Left ventricle myocardium inferior (tissue), 1 donor: ENCODE data around the gene PA2G4. TPM values are rescaled to one million over a fixed set of nuclear protein-coding genes. Genes with fewer than 3 reads are reported as not detected.

Source experiments
- DNase-seq: peaks from one replicate; pipeline ENCODE4 v3.0.0-alpha.2; 2020
- H3K27ac ChIP-seq: fragments of 200-600 bp; replicated peaks from 2 replicates; pipeline ENCODE4 v1.8.0; 2021
- H3K27me3 ChIP-seq: fragments of 200-600 bp; 2 replicates; pipeline ENCODE4 v1.8.0; 2021; ENCODE audit warnings: low read depth
- H3K36me3 ChIP-seq: fragments of 200-600 bp; 2 replicates; pipeline ENCODE4 v1.8.0; 2021
- H3K4me1 ChIP-seq: fragments of 200-600 bp; 2 replicates; pipeline ENCODE4 v1.8.0; 2021
- H3K4me3 ChIP-seq: fragments of 200-600 bp; 2 replicates; pipeline ENCODE4 v1.8.0; 2021; ENCODE audit warnings: mild to moderate bottlenecking, moderate library complexity
- H3K9me3 ChIP-seq: fragments of 200-600 bp; replicated peaks from 2 replicates; pipeline ENCODE4 v1.8.0; 2021
- intact Hi-C: fragments of 100-400 bp; cut with micrococcal nuclease; formaldehyde crosslinking; loops from one replicate; pipeline ENCODE4 v1.11.0; 2022
- total RNA-seq: library from RNA; stranded (reverse); fragmentation: NEBNext Ultra II Directional; extraction: Animal tissue kit (Norgen Biotek cat#: 25700); gene quantifications from one replicate; pipeline ENCODE4 v1.2.1, GENCODE V29; 2021
- TF ChIP-seq, protein P1 (sequence below): fragments of 200-600 bp; IDR thresholded peaks from 2 replicates; pipeline ENCODE4 v1.8.0; 2021; ENCODE audit warnings: antibody characterized with exemption, mild to moderate bottlenecking, borderline replicate concordance
- donor health status: DM: no; HTN: yes; CAD: no; lungs with severe emphysema.

The PA2G4 gene
- total RNA-seq, 1 donor from 2014 or later, result 65.7 TPM

DNA sequence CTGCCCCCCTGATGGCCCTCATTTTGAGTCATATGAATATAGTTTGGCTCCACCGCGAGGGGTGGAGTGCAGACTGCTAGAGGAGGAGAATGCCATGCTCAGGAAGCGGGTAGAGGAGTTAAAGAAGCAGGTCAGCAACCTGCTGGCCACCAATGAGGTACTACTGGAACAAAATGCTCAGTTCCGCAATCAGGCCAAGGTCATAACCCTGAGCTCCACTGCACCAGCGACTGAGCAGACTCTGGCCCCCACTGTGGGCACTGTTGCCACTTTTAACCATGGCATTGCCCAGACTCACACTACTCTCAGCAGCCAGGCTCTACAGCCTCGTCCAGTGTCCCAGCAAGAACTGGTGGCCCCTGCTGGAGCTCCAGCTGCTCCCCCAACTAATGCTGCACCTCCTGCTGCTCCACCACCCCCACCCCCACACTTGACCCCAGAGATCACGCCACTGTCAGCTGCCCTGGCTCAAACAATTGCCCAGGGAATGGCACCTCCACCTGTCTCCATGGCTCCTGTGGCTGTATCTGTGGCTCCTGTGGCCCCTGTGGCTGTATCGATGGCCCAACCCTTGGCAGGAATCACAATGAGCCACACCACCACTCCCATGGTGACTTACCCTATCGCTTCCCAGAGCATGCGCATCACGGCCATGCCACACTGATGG, 17.0 kb downstream of the PA2G4 start:
- Histone ChIP-seq H3K27me3 (no peaks in the 10 kb centered on the region), H3K4me3 (no peak overlapping the region), H3K36me3 (peaks cover 20% of the 10 kb centered on the region), H3K27ac (peak overlapping the region; percentile 95), H3K4me1 (peaks cover 91% of the 10 kb centered on the region), H3K9me3 (no peaks in the 10 kb centered on the region)
- TF ChIP-seq, protein P1, sequence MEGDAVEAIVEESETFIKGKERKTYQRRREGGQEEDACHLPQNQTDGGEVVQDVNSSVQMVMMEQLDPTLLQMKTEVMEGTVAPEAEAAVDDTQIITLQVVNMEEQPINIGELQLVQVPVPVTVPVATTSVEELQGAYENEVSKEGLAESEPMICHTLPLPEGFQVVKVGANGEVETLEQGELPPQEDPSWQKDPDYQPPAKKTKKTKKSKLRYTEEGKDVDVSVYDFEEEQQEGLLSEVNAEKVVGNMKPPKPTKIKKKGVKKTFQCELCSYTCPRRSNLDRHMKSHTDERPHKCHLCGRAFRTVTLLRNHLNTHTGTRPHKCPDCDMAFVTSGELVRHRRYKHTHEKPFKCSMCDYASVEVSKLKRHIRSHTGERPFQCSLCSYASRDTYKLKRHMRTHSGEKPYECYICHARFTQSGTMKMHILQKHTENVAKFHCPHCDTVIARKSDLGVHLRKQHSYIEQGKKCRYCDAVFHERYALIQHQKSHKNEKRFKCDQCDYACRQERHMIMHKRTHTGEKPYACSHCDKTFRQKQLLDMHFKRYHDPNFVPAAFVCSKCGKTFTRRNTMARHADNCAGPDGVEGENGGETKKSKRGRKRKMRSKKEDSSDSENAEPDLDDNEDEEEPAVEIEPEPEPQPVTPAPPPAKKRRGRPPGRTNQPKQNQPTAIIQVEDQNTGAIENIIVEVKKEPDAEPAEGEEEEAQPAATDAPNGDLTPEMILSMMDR, result no peak
- DNase-seq, result no peak
- intact Hi-C loops, result no loop called here

DNA sequence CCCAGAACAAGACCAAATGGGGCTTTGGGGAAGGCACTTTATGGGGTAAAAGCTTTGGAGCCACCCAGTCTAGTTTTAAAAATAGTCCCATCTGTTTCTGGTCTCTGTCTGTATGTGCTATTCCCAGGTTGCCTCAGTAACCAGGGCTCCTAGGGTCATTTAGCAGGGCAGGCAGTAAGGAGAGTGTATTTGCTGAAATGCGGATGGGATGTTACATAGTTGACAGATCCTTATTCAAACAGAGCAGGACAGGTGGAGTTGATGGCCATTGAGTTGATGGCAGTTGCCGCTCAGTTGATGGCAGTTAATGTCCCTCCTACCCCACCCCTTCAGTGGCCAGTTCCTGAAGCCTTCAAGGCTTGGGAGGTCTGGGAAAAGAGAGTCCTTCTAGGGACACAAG, 18.3 kb downstream of the PA2G4 start:
- Histone ChIP-seq H3K4me1 (peaks cover 94% of the 10 kb centered on the region), H3K4me3 (no peak overlapping the region), H3K36me3 (peaks cover 20% of the 10 kb centered on the region), H3K27ac (peak overlapping the region; percentile 95), H3K9me3 (no peaks in the 10 kb centered on the region), H3K27me3 (no peaks in the 10 kb centered on the region)
- TF ChIP-seq, protein P1, result no peak
- DNase-seq, result no peak
- intact Hi-C loops, result no loop called here

GRCh38 chr12:56124133-56124532, 19.8 kb downstream of the PA2G4 start:
- intact Hi-C loops, result no loop called here
- DNase-seq, result no peak
- Histone ChIP-seq H3K36me3 (peaks cover 20% of the 10 kb centered on the region), H3K27ac (peak overlapping the region; percentile 17), H3K9me3 (no peaks in the 10 kb centered on the region), H3K4me3 (no peak overlapping the region), H3K4me1 (peaks cover 91% of the 10 kb centered on the region), H3K27me3 (no peaks in the 10 kb centered on the region)
- TF ChIP-seq, protein P1, result no peak

DNA sequence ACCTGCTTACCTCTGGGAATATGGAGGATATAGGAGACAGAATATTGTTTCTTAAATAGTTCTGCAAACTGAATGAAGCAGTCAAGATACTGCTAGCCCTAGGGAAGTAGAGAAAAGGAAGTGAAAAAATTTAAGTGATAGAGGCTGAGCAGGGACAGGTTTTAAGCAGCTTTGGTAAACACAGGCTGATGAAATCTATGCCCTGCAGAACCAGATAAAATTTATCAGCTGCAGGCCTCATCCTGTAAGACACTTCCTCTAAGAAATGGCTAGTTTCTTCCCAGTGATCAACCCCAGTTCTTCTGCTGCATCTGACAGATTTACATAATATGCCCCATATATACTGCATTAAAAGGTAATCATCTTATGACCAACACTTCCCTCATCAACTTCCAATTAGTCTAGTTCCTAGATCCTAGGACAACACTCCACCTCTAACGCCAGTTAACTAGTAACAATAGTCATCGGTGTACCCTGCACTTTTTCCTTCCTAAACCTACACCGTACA, 22.4 kb downstream of the PA2G4 start:
- no peaks in the 10 kb centered on the region for H3K27me3 ChIP-seq
- no peak for DNase-seq
- H3K4me3 ChIP-seq, result peak overlapping the region; percentile 89
- TF ChIP-seq, protein P1, result no peak
- intact Hi-C loops, result no loop called here
- peaks cover 21% of the 10 kb centered on the region for H3K36me3 ChIP-seq
- H3K27ac ChIP-seq, result peak overlapping the region; percentile 91
- H3K9me3 ChIP-seq, result no peaks in the 10 kb centered on the region
- H3K4me1 ChIP-seq, result peaks cover 76% of the 10 kb centered on the region

DNA sequence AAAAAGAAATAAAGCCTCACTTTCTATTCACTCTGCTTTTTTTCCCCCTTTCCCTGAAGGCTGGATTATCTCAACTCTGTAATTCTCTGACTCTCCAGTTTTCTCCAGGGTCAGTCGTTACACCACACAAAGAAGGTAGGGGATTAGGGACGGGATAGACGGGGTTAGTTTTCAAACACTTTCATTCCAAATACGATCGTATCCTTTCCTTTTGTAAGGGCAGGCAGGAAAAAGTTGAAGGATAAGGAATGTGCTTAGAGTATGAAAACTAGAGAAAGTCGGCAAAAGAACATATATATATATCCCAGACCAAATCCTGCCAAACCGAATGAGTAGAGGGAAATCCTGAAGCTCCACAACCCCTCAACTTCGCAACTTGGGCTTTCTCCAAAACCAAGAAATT, 23.1 kb downstream of the PA2G4 start:
- H3K27me3 ChIP-seq, result no peaks in the 10 kb centered on the region
- H3K27ac ChIP-seq, result peak overlapping the region; percentile 91
- TF ChIP-seq, protein P1, result no peak
- peaks cover 24% of the 10 kb centered on the region for H3K36me3 ChIP-seq
- H3K4me3 ChIP-seq, result peak overlapping the region; percentile 89
- H3K4me1 ChIP-seq, result peaks cover 69% of the 10 kb centered on the region
- no peaks in the 10 kb centered on the region for H3K9me3 ChIP-seq
- no peak for DNase-seq
- intact Hi-C loops, result no loop called here
